ENCODE measurements around the gene BNC2.

The BNC2 gene

DNA sequence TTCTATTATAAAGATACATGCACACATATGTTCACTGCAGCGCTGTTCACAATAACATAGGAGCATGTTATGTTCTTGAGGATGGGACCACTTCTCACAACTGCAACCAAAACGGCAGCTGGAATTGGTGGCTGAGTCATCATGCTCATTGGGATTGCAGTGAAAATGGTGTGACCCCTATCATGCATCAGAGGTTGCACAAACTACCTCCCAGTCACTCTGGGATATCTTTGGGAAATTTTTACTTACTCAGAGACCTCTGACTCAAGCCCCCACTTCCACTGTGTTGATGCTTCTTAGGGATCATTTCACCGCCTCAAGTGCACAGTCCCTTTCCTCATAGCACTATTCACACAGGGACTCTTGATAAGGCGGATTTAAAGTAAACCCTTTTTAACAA is 474.1 kb downstream of the BNC2 start:
- DNase-seq = no peak

- DNase-seq = no peak
Observed at GRCh38 chr9:16391369-16391768, 479.1 kb downstream of the BNC2 start.

GRCh38 chr9:16387382-16387781 is 483.1 kb downstream of the BNC2 start:
- no peak for DNase-seq

- DNase-seq = no peak
Observed at GRCh38 chr9:16386827-16387077, 483.7 kb downstream of the BNC2 start.

DNA sequence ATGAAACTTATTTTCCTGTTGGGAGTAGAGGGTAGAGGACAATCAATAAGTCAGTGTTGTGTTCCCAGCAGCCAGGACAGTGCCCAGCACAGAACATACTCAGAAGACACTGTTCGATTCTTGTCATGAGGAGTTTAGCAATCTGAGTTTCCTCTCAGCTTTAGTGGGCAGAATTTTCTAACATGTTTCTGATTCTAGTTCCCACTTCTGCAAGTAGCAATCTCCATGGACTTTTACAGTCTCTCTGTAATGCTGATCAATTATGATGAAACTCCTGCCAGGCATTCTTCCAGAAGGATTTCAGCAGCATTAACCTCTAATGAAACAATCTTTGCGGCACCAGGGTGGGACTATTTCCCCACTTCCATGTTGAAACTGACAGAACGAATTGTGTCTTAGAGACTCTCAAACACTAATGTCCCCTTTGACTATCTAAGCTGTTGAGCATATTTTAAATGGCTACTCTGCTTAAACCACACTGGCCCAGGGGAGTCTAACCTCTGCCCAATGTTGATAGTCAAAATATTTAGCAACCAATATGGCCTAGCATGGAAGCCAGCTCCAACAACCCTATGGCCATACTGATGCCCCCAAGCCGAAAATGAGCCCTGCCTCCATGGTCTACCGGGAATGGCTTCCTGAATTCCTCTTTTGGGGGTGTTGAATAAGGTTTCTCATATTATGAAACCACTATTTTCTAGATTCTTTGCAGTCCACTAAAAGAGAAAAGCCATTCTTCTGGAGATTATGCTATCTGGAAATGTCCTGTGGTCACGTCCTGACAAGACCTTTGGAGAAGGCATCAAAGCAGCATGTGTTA is 484.3 kb downstream of the BNC2 start:
- DNase-seq = no peak

DNA sequence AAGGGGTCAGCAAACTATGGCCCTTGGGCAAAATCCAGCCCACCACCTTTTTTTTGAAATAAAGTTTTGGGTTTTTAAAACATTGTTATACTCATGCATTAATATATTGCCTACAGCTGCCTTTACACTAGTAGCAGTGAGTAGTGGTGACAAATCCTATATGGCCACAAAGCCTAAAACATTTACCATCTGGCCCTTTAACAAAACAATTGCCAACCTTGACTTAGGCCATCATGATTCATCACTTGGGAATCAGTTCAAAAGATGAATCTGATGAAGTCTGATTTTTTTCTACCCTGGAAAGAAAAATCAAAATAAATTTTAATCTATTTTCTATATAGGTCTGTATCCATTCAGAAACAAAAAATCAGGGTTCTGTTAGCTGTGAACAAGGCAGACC is 484.9 kb downstream of the BNC2 start:
- no peak for DNase-seq

DNA sequence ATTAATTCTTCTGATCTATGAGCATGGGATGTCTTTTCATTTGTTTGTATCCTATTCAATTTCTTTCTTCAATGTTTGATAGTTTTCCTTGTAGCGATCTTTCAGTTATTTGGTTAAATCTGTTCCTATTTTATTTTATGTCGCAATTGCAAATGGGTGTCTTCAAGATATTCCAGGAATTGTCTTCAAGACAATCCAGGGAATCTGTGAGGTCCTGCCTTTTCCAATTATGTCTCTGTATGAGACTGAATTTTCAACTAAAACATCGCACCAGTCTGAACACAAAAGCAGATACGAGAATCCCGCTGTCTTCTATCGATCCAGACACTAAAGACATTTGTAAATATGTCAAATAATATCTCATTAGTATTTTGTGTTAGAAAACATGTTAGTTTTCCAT is 485.5 kb downstream of the BNC2 start:
- DNase-seq = no peak

DNA sequence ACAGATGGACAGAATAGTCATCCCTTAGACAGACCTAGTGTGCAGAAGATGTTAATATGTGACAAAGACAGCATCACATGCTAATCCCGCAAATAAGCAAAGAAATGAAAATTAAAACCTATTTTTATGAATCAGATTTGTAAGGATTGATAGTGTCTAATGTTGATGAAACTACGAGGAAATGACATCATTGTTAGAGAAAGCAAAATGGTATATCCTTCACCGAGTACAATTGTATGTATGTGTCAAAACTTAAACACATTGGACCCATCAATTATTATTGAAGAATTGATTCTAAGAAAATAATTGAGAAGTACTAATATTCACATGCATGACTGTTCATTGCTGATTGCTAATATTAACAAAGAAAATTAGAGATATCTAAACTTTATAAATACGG is 493.2 kb downstream of the BNC2 start:
- DNase-seq = no peak

DNA sequence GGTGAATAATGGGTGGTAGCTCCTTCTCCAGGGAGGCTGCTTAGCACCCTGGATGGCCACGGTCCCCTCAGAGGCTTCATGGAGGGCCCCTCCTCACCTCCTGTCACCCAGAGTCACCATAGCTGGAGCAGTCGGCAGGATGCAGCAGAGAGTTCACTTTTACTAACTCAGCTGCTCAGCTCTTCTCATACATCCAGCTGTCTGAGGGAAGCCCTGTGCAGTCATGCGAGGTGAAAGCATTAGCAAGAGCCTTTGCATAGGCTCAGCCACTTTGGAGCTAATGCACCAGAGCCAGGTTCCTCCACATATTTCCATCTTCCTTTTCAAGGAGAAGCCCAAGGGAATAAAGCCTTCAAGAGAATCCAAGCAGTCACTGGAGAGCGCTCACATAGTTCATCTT is 499.2 kb downstream of the BNC2 start:
- DNase-seq = no peak

GRCh38 chr9:16370647-16371046 is 499.8 kb downstream of the BNC2 start:
- DNase-seq = no peak

- no peak for DNase-seq
Observed at GRCh38 chr9:16369427-16369826, 501.0 kb downstream of the BNC2 start.

DNA sequence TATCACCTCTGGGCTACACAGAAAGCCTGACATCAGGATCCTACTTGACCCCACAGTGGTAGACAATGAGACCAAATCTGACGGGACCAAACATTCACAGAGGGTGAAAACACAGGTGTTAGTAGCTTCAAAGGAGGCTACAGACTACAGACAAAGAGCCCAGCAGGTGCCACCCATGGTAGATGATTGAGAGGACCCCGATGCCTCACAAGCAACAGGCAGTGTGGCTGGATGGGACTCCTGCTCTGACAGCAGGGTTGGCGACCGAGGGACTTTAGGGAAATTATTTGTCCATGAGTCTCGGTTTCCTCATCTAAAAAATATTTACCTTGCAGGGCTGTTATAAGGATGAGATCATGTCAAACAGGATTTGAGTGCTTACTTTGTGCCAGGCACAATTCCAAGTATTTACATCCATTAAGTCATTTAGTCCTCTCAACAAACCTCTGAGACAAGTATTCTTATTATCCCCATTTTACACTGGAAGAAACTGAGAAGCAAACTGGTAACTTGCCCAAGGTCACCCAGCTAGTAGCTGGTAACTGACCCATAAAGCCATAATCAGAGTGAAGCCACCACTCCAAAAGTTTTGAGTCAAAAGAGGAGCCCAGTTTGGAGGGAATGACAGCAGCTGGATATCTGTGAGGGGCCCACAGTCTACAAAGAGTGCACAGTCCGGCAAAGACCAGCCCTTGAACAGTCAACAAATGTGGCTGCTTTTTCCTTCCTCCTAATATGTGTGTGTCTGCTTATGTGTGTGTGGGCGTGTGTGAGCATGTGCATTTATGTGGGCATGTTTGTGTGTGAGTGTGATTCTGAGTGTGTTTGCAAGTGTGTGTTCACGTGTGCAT is 502.0 kb downstream of the BNC2 start:
- no peak for DNase-seq

- no peak for DNase-seq
Observed at GRCh38 chr9:16367605-16368231, 502.8 kb downstream of the BNC2 start.

GRCh38 chr9:16364347-16364746 is 506.1 kb downstream of the BNC2 start:
- DNase-seq = no peak

DNA sequence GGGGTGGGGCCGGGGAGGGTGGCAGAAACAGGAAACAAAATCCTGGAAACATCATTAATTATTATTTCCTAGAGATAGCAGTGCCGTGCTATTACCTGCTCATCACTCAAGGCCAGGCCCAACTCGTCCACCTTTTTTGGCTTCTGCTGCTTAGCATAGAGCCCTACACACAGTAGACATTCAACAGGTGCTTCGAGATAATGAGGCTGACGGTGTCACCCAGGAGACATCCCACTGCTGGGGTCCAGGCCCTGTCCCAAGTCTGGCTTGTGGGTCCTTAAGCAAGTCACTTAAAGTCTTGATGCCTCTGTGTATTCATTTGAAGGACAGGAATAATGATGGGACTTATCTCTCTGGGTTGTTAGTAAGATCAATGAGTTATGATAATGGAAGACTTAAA is 506.6 kb downstream of the BNC2 start:
- DNase-seq = no peak

DNA sequence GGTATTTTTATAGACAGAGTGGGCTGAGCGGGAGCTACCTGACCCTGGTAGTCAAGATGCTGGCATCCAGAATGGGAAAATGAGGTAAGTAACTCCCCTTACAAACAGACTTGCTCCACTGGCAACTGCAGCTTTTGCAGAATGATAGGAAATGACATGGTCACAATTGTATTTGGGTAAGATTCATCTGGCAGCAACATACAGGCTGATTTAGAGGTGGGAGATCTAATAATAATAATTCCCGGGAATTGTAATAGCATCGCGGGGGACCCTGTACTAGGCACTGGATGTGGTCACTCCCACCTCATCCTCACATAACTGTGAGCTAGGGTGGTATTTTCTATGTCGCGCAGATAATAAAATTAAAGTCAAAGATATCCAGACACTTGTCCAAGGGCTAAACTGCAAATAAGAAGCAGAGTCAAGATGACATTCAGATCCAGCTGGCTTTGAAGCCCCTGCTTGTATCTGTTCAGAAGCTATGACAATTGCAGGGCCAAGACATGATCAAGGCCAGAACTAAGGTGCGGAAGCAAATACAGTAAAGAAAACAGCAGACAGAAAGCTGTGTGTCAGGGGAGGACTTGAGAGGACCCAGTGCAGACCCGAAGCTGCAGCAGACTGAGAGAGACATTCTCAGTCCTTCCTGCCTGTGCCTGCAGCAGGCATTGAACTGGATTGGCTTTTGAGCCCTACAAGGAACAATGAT is 507.2 kb downstream of the BNC2 start:
- DNase-seq = no peak

- DNase-seq = no peak
Observed at GRCh38 chr9:16361939-16362338, 508.5 kb downstream of the BNC2 start.

DNA sequence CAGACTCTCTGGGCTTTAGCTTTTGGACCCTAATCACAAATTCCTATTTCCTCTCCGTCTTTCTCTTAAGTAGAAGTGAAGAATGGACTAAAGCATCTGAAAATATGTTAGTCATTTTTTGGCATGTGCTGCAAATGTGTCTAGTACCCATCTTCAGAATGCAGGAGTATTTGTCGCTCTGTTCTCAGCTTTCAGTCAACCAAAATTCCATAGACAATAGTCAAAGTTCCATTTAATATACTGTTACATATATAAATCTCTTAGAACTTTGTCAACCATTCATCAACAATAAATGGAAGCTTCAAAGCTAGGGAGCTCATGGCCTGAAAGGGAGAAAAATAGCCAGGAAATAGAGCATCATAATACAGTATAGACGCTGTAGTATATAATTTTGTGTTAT is 509.4 kb downstream of the BNC2 start:
- DNase-seq = no peak

DNA sequence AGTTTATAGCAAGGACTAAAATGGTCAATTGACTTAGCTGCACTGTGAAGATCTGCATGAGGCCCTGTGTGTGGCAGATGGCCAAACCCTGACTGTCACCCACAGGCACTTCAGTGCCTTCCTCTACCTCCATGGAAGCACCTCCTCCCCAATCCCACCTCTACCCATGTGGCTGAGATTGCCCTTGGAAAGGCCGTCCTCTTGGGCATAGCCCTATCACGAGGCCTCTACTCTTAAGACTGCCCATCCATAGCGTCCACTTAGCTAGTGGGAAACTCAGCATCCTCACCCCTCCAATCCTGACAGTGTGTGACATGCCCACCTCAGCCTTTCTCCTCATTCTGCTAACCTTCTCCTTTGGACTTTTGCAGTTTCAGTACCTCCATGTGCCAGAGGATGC is 510.2 kb downstream of the BNC2 start:
- DNase-seq = no peak

All from CD4-positive, alpha-beta T cell treated with Interleukin-4 for 4 hours (primary cell).